Gastrocnemius medialis (tissue), 4 donors: ENCODE measurements around the gene ELOVL2.

ENCODE experiments used
- POLR2A ChIP-seq, 2 donors: fragments of 450-650 bp; IDR thresholded peaks; one replicate each; pipeline ENCODE4 v1.6.1; 2017; ENCODE audit warnings: antibody characterized with exemption in 2 of 2, mild to moderate bottlenecking in 2 of 2, moderate library complexity in 2 of 2
- TF ChIP-seq, protein P1 (sequence below), 5 experiments: fragments of 450-650 bp in 3 of 5; fragments of 200-600 bp in 2 of 5; sonication (generic) in 2 of 5; IDR thresholded peaks in 4 of 5; conservative IDR thresholded peaks in 1 of 5; 1 replicate in 4 of 5; 2 replicates in 1 of 5; pipeline ENCODE4 v1.5.1; 2016 to 2019; ENCODE audit warnings: antibody characterized with exemption in 5 of 5, mild to moderate bottlenecking in 3 of 5, moderate library complexity in 3 of 5

GRCh38 chr6:10963113-10963512, 81.0 kb downstream of the ELOVL2 start:
- TF ChIP-seq, protein P1, sequence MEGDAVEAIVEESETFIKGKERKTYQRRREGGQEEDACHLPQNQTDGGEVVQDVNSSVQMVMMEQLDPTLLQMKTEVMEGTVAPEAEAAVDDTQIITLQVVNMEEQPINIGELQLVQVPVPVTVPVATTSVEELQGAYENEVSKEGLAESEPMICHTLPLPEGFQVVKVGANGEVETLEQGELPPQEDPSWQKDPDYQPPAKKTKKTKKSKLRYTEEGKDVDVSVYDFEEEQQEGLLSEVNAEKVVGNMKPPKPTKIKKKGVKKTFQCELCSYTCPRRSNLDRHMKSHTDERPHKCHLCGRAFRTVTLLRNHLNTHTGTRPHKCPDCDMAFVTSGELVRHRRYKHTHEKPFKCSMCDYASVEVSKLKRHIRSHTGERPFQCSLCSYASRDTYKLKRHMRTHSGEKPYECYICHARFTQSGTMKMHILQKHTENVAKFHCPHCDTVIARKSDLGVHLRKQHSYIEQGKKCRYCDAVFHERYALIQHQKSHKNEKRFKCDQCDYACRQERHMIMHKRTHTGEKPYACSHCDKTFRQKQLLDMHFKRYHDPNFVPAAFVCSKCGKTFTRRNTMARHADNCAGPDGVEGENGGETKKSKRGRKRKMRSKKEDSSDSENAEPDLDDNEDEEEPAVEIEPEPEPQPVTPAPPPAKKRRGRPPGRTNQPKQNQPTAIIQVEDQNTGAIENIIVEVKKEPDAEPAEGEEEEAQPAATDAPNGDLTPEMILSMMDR (IDR thresholded peaks at IDR 0.05 in 4 of 5, conservative IDR thresholded peaks at IDR 0.05 in 1 of 5): no peak
- no peak for TF ChIP-seq POLR2A (IDR thresholded peaks at IDR 0.05)
